ENCODE data around the gene WNT5A.

WNT5A gene

GRCh38 chr3:55480911-55481743 lies 6.0 kb downstream of the WNT5A start:
- no peak for DNase-seq

GRCh38 chr3:55477306-55478303 lies 9.5 kb downstream of the WNT5A start:
- DNase-seq: no peak

GRCh38 chr3:55476515-55476914 lies 10.6 kb downstream of the WNT5A start:
- DNase-seq: no peak

- no peak for DNase-seq
Measured at GRCh38 chr3:55474213-55474632, 12.9 kb downstream of the WNT5A start.

- no peak for DNase-seq
Measured at GRCh38 chr3:55473788-55474187, 13.3 kb downstream of the WNT5A start.

GRCh38 chr3:55471522-55472280 lies 15.4 kb downstream of the WNT5A start:
- no peak for DNase-seq

- no peak for DNase-seq
Measured at GRCh38 chr3:55471084-55471483, 16.0 kb downstream of the WNT5A start.

GRCh38 chr3:55469957-55470526 lies 17.1 kb downstream of the WNT5A start:
- no peak for DNase-seq

- no peak for DNase-seq
Measured at GRCh38 chr3:55468251-55468650, 18.9 kb downstream of the WNT5A start.

GRCh38 chr3:55467099-55467498 lies 20.0 kb downstream of the WNT5A start:
- DNase-seq: no peak

GRCh38 chr3:55466526-55466925 lies 20.6 kb downstream of the WNT5A start:
- DNase-seq: no peak

GRCh38 chr3:55461896-55462295 lies 25.2 kb downstream of the WNT5A start:
- no peak for DNase-seq

GRCh38 chr3:55459838-55460237 lies 27.3 kb downstream of the WNT5A start:
- DNase-seq: no peak

- no peak for DNase-seq
Measured at GRCh38 chr3:55458181-55458790, 28.8 kb downstream of the WNT5A start.

- no peak for DNase-seq
Measured at GRCh38 chr3:55455915-55456314, 31.2 kb downstream of the WNT5A start.

GRCh38 chr3:55454611-55455010 lies 32.5 kb downstream of the WNT5A start:
- DNase-seq: no peak

GRCh38 chr3:55453886-55454496 lies 33.1 kb downstream of the WNT5A start:
- DNase-seq: no peak

- DNase-seq: no peak
Measured at GRCh38 chr3:55452886-55453285, 34.2 kb downstream of the WNT5A start.

GRCh38 chr3:55449527-55449926 lies 37.6 kb downstream of the WNT5A start:
- DNase-seq: no peak

- DNase-seq: no peak
Measured at GRCh38 chr3:55446850-55447249, 40.3 kb downstream of the WNT5A start.

- no peak for DNase-seq
Measured at GRCh38 chr3:55445551-55445950, 41.6 kb downstream of the WNT5A start.

- DNase-seq: no peak
Measured at GRCh38 chr3:55443346-55443745, 43.8 kb downstream of the WNT5A start.

All from stimulated activated CD4-positive, alpha-beta T cell treated with anti-CD3 and anti-CD28 coated beads, Interleukin-12 subunit alpha, Interleukin-12 subunit beta, amount 100 ng/mL, for 4 hours (primary cell).